NT2/D1 (cell line): ENCODE measurements around the gene TBC1D23.

Source experiments
- SUZ12 ChIP-seq: IDR thresholded peaks from 2 replicates; pipeline ENCODE4 v1.6.1; 2011; ENCODE audit not compliant: insufficient read length, insufficient read depth; ENCODE audit errors: extremely low read depth
- ZNF274 ChIP-seq: IDR thresholded peaks from 2 replicates; pipeline ENCODE4 v1.6.1; 2011; ENCODE audit warnings: mild to moderate bottlenecking, low read depth, low read length

GRCh38 chr3:100234364-100234763 lies 26.4 kb upstream of the TBC1D23 start:
- TF ChIP-seq ZNF274 (no peak), SUZ12 (no peak)
